HG03039 (cell line): ENCODE data around the gene CBLL1.

Source experiments
- ATAC-seq: cut with Tn5 transposase; IDR thresholded peaks from one replicate; pipeline ENCODE4 v1.9.1; 2021; ENCODE audit warnings: mild to moderate bottlenecking, moderate library complexity; ENCODE audit not compliant: unreplicated experiment

The CBLL1 gene

DNA sequence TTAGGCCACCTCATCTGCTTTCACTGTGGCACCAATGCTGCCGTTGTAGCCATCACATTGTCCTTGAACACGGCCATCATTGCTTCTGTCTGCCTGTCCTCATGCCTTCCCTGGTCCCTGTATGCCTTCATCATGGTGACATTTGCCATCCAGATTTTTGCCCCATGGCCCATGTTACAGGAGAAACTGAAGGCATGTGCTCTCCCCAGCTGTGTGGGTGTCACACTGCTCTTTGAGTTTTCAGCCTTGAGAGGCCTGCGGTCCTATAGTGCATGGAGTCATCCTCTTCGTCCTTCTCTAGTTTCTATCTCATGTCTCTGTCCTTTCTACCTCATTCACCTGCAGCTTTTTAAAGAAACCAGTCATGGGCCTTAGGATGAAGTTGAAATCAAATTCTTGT lies 65.2 kb downstream of the CBLL1 start:
- ATAC-seq = no peak

DNA sequence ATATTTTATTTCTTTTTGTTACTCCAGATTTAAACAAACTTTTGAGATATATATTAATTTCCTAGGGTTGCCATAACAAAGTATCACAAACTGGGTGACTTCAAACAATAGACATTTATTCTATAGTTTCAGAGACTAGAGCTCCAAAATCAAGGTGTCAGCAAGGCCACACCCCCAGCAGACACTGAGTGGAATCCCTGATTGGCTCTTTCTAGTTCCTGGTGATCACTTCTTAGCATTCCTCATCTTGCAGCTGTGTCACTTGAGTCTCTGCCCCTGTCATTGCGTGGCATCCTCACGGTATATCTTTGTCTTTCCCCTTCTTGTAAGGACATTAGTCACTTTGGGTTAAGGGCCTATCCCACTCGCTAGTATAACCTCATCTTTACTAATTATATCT lies 66.7 kb downstream of the CBLL1 start:
- ATAC-seq = no peak
